ENCODE results near the gene YY1.

DNA sequence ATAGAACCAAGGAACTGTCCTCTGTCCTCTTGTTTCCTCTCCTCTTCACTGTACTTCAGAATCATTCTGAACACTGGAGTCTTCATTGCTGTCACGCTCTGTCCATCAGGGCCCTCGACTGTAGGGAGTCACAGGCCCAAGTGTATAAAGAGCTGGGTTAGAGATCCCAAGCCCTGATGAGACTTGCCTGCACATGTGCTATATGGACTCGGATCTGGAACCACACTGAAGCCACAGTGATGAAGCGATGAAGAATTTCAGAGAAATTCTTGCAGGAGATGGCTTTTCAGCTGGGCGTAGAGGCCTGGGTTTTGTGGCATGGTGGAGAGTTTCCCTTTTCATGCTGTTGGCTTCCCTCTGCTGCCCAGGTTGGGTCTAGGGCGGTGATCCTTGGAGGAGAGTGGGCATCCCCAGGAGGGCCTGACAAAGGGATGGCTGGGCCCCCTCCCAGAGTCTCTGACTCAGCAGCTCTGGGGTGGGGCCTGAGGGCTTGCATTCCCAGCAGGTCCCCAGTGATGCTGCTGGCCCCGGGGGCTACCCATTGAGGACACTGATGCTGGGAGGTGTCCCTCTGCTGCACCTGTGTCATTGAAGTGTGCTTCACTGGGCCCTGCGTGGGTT is 39.6 kb upstream of the YY1 start:
- TF ChIP-seq, protein P1, sequence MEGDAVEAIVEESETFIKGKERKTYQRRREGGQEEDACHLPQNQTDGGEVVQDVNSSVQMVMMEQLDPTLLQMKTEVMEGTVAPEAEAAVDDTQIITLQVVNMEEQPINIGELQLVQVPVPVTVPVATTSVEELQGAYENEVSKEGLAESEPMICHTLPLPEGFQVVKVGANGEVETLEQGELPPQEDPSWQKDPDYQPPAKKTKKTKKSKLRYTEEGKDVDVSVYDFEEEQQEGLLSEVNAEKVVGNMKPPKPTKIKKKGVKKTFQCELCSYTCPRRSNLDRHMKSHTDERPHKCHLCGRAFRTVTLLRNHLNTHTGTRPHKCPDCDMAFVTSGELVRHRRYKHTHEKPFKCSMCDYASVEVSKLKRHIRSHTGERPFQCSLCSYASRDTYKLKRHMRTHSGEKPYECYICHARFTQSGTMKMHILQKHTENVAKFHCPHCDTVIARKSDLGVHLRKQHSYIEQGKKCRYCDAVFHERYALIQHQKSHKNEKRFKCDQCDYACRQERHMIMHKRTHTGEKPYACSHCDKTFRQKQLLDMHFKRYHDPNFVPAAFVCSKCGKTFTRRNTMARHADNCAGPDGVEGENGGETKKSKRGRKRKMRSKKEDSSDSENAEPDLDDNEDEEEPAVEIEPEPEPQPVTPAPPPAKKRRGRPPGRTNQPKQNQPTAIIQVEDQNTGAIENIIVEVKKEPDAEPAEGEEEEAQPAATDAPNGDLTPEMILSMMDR (IDR thresholded peaks at IDR 0.05), result no peak
- TF ChIP-seq POLR2A (IDR thresholded peaks at IDR 0.05), result no peak
- no peak for TF ChIP-seq EP300 (IDR thresholded peaks at IDR 0.05; ENCODE audit: low read depth)
